AG08395 (cell line): ENCODE data around the gene DNAJA3.

Experiments
- DNase-seq: peaks from one replicate; pipeline ENCODE4 v3.0.0; 2012; ENCODE audit warnings: mixed read lengths, low spot score

Gene DNAJA3

DNA sequence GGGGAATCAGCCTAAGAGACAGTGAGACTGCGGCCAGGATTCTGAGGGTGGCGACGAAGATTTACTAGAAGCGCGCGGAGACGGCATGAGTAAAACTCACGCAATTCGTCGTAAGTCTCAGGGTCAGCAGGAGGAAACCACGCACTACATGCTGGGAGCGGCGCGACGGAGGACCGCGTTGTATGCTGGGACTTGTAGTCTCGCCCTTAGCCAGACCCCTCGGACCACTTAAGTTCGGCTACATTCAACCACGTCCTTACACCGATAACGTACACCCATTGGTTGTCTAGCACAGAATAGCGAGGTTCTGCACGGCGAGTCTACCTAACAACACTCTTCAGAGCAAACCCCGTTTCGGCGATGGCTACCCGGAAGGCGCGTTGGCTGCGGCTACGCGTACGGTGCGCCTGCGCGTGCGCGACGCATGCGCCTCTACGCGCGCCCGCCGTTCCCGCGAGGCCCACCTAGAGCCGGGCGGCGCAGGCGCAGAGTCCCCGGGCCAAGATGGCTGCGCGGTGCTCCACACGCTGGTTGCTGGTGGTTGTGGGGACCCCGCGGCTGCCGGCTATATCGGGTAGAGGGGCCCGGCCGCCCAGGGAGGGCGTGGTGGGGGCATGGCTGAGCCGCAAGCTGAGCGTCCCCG, at the start of gene DNAJA3:
DNAJA3 (plus strand) TSS at position 491 of the 643 bp plus-strand sequence; CDS start at position 505, 14 bp downstream.
- DNase-seq: peak; percentile 99

DNA sequence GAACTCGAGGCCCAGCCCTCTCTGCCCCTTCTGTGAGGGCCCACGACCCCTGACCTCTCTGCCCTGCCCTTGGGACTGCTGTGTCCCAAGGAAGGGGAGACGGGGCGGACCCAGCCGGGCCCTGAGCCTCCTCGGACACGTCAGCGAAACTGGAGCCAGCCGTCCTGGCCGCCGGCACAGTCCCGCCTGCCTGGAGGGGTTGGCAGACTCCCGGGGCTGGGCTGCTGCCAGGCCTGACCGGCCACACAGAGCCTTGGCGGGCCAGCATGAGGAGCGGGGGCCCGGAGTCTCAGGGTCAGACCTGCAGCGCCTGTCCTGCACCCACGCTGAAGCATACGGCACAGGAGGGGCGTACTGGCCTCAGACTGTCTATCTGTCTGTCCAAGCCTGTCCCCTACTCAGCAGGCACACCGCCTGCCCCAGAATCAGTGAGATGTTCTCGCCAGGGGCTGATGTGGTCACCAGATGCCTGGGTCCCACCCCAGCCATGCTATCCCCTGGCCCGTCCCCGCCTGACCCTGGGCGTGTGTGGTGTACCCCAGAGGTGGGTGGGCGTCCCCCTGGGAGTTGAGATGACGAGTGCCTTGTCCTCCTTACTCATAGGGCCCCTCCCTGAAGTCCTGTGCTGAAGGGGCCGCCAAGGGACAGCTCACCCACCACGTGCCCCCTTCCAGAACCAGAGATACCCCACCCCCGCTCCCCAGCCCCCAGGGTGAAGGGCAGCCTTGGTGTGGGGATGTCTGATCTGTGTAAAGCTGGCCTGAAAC, 49.4 kb upstream of the DNAJA3 start:
- peak; percentile 83 for DNase-seq

DNA sequence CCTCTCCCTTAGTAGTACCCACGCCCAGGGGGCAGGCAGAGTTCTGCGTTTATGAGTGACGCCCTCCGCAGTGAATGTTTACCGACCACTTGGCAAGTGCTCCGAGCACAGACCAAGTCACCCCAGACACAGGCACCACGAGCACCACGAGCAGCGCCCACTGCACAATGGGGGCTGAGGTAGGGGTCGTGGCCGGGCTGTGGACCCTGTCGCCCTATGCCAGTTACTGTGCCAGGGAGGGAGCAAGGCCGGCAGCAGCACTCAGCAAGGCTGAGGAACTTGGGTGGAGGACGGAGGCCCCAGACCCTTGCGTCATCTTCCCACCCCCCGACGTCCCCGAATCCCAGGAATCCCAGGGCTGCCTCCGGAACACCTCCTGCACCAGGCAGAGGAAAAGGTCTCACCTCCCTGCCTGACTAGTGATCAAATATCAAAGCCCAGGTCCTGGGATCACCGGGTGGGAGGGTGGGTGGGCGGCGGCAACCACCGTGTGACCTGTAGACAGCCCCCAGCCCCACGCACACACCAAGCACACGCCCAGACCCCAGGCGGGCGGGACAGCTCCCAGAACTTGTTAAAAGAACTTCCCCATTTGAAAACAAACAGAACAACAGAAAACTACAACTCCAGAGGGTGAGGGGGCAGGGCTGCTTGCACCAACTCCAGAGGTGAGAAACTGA, 48.6 kb upstream of the DNAJA3 start:
- no peak for DNase-seq

DNA sequence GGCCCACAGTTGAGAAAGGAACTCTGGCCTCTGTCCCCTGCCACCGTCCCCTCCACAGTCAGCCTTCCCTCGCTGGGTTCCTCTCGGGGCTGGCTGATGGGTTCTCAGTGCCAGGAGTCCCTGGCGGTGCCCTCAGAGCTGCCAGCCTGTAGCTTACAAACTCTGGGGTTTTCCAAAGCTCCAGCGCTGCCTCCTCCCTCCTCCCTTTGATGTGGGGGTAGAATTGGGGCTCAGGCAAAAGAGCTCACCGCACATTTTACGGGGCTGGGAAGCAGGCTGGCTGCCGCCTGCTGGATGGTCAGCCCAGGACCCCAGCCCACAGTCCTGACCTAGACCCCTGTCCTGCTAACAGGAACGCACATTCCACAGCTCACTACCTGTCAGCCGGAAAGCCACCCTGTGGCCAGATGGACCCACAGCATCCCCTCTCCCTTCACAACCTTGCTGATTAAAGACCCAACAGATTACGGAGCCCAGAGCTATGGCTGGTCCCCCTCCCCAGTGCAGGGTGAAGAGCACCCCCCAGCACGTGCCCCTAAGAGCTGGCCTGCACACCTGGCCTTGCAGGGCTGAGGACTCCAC, 48.0 kb upstream of the DNAJA3 start:
- no peak for DNase-seq

DNA sequence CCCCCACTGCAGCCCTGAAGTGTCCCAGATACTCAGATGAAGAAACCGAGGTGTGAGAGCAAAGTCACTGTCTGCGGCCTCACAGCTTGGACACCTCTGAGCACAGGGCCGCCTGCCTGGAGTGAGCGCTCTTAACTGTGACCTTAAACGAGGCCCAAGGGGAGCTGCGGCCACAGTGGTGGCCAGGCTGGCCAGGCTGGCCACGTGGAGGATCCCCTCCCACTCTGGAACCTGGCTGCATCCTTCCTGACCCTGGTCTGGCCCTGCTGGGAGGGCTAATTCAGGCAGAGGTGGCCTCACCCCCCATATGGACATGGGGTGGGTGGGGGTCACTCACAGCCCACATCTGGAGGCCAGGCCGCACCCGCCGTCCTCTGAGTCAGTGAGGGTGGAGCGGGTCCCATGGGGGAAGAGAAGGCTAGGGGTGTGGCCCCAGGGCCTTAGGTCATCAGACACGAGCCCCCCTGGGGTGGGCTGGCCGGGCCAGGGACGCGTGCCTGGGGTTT, 47.5 kb upstream of the DNAJA3 start:
- DNase-seq: peak; percentile 71

DNA sequence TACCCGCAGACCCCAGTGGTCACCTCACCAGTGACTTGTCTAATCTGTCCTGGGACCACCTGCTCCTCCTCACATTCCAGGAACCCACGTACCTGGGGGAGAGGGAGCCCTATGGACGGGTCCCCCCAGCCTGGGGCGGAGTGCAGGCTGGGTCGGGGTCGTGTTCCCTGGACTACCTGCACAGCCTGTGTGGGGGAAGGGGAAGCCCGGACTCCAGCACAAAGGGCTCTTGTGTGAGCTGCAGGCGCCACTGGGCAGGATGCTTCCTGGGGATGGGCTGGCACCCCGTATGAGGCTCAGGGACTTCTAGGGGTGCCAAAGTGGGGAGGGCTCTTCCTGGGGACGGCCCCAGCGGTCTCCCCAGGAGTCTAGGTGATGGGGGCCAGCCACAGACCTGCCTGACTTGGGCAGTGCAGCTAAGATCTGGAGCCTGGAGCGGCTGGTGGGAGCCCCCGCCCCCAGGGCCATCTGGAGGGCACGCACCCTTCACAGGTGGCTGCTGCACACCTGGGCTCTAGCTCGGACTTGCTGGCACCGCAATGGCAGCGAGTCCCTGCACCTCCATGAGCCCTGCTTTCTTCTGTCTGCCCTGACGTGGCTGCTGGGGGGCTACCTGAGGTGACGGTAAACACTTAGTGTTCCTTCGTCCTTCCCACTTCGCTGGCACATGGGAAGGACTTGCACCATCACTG, 46.5 kb upstream of the DNAJA3 start:
- no peak for DNase-seq

DNA sequence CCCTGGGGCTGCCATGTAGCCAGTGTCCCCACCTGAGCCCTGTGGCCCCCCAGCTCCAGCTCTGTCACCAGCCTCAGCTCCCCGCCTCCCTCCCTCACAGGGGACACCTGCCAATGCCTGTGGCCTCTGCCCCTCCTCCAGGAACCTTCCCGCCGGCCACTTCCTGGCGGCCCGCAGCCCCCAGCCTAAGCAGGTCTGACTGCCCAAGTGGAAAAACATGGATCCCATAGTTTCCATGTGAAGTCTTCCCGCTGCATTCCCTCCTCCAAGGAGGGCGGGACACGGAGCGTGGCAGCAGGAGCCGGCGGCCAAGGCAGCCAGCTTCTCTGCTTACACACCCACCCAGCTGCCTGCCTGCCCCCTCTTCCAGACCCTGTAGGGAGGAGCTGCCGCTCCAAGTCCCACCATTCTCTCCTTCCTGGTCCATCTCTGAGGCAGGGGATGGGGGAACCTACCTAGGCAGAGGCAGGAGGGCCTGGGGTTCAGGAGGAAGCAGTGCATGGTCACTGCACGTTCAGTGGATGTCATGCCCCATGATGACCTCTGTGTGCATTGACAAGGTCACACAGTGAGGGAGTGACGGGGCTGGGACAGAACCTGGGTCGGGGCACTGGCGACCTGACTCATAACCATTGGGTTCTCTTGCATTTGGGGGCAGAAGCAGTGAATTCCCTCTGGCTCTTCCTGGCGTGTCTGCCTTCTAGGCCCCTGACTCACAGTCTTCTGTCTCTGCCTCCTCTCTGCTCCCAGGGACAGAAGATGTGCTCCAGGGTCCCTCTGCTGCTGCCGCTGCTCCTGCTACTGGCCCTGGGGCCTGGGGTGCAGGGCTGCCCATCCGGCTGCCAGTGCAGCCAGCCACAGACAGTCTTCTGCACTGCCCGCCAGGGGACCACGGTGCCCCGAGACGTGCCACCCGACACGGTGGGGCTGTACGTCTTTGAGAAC, 45.3 kb upstream of the DNAJA3 start:
- DNase-seq: no peak

DNA sequence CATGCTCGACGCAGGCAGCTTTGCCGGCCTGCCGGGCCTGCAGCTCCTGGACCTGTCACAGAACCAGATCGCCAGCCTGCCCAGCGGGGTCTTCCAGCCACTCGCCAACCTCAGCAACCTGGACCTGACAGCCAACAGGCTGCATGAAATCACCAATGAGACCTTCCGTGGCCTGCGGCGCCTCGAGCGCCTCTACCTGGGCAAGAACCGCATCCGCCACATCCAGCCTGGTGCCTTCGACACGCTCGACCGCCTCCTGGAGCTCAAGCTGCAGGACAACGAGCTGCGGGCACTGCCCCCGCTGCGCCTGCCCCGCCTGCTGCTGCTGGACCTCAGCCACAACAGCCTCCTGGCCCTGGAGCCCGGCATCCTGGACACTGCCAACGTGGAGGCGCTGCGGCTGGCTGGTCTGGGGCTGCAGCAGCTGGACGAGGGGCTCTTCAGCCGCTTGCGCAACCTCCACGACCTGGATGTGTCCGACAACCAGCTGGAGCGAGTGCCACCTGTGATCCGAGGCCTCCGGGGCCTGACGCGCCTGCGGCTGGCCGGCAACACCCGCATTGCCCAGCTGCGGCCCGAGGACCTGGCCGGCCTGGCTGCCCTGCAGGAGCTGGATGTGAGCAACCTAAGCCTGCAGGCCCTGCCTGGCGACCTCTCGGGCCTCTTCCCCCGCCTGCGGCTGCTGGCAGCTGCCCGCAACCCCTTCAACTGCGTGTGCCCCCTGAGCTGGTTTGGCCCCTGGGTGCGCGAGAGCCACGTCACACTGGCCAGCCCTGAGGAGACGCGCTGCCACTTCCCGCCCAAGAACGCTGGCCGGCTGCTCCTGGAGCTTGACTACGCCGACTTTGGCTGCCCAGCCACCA, 44.4 kb upstream of the DNAJA3 start:
- DNase-seq: no peak

DNA sequence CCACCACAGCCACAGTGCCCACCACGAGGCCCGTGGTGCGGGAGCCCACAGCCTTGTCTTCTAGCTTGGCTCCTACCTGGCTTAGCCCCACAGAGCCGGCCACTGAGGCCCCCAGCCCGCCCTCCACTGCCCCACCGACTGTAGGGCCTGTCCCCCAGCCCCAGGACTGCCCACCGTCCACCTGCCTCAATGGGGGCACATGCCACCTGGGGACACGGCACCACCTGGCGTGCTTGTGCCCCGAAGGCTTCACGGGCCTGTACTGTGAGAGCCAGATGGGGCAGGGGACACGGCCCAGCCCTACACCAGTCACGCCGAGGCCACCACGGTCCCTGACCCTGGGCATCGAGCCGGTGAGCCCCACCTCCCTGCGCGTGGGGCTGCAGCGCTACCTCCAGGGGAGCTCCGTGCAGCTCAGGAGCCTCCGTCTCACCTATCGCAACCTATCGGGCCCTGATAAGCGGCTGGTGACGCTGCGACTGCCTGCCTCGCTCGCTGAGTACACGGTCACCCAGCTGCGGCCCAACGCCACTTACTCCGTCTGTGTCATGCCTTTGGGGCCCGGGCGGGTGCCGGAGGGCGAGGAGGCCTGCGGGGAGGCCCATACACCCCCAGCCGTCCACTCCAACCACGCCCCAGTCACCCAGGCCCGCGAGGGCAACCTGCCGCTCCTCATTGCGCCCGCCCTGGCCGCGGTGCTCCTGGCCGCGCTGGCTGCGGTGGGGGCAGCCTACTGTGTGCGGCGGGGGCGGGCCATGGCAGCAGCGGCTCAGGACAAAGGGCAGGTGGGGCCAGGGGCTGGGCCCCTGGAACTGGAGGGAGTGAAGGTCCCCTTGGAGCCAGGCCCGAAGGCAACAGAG, 43.5 kb upstream of the DNAJA3 start:
- DNase-seq: no peak

DNA sequence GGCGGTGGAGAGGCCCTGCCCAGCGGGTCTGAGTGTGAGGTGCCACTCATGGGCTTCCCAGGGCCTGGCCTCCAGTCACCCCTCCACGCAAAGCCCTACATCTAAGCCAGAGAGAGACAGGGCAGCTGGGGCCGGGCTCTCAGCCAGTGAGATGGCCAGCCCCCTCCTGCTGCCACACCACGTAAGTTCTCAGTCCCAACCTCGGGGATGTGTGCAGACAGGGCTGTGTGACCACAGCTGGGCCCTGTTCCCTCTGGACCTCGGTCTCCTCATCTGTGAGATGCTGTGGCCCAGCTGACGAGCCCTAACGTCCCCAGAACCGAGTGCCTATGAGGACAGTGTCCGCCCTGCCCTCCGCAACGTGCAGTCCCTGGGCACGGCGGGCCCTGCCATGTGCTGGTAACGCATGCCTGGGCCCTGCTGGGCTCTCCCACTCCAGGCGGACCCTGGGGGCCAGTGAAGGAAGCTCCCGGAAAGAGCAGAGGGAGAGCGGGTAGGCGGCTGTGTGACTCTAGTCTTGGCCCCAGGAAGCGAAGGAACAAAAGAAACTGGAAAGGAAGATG, 42.8 kb upstream of the DNAJA3 start:
- no peak for DNase-seq

DNA sequence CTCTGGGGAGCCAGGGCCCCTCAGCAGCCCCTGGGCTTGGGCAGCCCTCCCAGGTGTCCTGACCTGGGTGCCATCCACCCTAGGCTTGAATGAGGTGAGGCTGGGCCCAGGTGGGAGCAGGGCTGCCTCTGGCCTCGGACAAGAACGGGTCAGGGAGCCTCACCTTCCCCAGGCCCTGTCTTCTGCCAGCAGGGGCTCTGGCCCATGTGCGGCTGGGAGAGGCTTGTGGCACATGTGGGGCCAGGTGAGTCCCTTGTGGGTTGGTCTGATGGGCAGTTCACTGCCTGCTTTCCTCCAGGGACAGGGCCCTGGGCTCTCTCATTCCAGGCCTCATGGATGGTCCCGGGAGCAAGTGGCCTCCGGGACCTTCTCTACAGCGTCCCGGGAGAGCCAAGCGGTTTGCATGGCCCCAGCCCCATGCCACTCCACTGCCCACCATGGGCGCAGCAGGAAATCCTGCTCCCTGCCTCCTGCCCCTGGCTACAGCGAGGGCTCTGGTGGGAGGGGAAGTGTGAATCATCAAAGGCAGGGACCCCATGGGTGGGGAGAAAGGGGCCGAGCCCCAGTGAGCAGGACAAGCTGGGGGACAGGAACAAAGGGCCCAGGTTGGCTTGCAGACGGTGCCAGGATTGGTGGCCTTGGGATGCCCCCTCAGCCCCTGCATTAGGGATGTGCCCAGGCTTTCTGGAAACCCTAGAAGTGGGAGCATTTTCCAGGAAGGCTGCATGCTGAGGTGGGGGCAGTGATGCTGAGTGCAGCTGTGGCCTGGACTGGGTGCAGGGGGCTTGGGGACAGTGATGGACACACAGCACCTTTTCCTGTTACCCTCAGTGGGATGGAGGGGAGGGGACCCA, 41.9 kb upstream of the DNAJA3 start:
- no peak for DNase-seq

DNA sequence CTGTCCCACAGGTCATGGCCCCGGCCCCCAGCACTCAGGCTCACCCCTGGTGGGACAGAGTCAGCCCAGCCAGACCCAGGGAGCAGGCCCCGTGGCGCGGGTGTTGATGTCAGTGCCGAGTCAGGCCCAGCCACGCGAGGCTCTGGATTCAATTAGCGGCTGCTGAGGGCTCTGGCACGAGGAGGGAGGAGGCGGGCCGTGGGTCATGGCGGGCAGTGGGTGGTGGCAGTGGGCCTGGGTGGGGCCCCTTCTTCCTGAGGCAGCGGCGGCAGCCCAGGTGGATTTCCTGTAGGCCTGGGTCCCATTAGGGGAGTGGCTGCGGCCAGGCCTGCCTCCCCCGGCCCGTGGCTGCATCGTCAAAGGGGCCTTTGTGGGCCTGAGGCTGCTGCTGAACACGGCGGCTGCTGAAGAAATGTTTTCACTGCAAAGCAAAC, 41.1 kb upstream of the DNAJA3 start:
- peak; percentile 73 for DNase-seq

DNA sequence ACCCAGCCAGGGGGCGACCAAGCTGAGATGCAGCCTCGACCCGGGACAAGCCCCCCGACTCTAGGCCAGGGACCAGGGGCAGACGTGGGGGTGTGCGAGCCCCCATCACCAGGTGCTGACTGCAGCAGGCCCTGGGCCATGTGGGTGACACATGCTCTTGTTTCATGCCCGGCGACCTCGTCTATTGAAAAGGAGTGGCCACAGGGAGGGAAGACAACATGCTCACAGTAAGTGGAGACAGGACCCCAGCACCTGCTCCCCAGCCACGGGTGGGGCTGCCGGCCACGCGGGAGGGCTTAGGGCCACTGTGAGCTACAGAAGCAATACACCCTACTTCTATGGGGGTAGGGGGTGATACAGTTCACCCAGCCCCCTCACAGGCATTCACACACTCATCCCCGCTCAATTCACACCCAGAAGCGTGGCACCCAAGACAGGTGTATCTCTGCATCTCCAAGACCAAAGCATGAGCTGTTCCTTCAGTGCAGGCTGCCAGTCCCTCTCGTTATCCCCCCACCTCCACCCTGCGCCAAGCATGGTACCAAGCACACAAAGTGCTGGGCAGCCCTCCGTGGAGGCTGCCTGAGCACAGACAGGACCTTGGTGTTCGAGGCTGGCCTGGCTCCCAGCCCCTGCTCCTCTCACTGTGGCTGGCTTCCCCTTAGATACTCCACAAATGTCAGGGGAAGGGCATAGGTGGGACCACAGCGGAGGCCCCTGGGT, 40.4 kb upstream of the DNAJA3 start:
- DNase-seq: no peak

DNA sequence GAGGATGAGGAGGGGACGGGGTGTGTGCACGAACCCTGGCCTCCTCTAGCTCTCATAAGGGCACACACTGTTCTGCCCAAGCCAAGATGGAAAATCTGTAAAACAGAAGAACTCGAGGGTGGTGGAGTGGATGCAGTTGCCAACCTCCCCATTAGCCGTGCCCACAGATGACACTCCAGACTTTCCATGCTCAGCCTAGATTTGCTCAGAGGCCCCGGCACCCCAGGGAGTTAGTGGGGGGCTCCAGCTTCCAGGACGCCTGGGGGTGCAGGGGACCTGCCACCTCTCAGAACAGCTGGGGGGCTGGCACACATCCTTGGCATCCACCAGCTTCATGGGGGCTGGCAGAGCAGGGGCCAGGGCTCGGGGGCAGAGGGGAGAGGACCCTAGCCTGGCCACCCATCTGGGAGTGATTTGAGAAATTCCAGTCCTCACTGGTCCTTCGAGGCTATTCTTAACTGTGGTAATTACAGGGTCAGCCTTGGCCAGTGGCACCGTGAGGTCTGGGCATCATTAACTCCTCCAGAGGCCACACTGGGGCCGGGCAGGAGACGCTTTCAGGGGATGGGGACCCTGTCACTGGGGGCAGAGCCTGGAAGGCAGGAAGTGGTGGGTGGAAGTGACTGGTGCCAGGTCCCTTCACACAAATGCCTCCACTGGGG, 39.7 kb upstream of the DNAJA3 start:
- DNase-seq: no peak

DNA sequence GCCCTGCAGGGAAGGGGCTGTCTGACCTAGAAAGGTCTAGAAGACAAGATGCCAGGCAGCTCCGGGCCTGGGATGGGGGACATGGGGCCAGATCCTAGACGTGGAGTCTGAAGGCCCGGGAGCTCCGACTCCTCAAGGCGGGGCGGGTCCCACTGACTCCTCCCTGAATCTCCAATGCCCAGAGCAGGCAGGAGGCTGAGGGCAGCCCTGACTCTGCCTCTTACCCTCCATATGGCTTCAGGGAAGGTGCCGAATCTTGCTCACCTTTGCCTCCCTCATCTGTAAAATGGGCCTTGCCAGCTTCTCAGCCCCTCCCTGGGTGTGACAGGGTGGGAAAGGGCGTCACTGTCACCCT, 39.2 kb upstream of the DNAJA3 start:
- no peak for DNase-seq

DNA sequence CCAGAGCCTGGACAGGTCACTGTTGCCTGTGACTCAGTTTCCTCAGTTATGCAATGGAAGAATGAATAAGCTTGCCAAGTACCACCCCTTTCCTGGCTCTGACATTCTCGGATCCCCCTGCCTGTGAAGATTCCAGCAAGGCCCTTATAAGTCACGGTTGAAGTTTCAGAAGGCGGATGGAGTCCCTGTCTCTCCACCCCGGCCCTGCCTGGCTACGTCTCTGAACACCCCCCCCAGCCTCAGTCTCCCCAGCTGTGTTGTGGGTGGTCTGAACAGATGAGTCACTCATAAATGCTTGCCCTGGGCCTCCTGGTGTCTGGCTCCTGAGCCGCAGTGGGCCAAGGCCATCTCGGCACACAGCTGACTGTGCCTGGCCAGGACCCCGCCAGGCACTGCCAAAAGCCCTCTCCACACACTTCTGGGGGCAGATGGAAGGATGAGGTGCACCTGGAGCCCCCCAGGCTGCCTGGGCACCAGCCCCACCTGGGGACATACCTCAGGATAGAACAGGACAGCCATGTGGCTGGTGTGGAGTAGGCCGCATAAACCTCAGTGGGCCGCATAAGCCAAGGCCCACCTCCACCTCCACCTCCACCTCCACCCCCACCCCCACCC, 38.6 kb upstream of the DNAJA3 start:
- DNase-seq: no peak
